Activated gamma-delta T cell treated with anti-CD3 and anti-CD28 coated beads, Interleukin-2, amount 50 U/mL, for 16 hours (primary cell): Measurements from ENCODE around the gene PLPP3.

ENCODE experiments used
- DNase-seq: peaks from one replicate; pipeline ENCODE4 v3.0.0-alpha.2; 2020; ENCODE audit warnings: low read depth

The PLPP3 gene

GRCh38 chr1:56547977-56548376 lies 31.4 kb downstream of the PLPP3 start:
- no peak for DNase-seq

GRCh38 chr1:56547473-56547872 lies 31.9 kb downstream of the PLPP3 start:
- DNase-seq = no peak

DNA sequence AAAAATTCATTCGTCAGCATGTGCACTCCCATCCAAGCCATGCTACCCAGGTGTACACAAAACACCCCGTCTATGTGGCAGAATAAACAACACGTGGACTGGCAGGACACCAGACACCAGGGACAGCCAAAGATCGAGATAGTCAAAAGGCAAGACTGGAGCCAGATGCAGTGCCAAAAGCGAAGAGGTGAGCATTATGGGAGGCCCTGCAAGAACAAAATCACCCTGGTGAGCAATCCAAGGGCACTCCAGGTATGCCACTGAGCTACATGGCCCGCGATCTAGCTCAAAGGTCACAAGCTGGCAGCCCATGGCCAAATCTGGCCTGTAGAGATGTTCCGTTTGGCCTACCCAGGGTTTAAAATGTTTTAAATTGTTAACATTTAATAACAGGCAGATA lies 33.7 kb downstream of the PLPP3 start:
- no peak for DNase-seq

- no peak for DNase-seq
Observed at GRCh38 chr1:56543783-56544612, 35.4 kb downstream of the PLPP3 start.

GRCh38 chr1:56542651-56543050 lies 36.7 kb downstream of the PLPP3 start:
- DNase-seq = no peak

- DNase-seq = no peak
Observed at GRCh38 chr1:56541408-56541807, 38.0 kb downstream of the PLPP3 start.

- DNase-seq = no peak
Observed at GRCh38 chr1:56540467-56540866, 38.9 kb downstream of the PLPP3 start.

DNA sequence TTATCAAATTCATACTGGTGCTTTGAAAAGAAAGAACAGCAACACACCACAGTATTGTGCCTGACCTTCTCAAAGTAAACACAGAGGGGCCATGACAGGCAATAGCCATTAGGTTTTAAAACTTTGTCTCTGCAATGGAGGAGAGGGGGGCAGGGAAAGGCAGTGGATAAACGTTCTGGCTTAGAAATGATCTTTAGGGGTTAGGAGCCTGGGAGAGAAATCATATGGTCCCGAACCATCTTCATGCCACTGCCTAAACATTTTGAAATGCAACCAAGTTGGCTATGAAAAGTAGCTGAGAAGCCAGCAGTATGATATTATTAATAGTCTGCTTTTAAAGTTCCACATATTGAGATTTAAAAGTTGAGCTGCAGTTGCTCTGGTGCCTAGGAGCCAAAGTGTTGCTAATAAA lies 39.8 kb downstream of the PLPP3 start:
- DNase-seq = no peak

DNA sequence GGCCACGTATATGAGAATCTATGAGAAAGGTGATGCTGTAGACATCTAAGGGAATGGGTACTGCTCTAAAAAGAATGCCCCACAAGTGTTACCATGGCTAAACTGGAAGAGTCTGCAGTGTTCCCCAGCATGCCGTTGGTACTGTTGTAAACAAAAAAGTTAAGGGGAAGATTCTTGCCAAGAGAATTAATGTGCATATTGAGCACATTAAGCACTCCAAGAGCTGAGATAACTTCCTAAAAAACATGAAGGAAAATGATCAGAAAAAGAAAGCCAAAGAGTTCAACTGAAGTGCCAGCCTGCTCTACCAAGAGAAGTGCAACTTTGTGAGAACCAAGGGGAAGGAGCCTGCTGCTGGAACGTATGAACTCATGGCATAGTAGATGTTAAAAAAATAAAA lies 40.8 kb downstream of the PLPP3 start:
- no peak for DNase-seq

GRCh38 chr1:56537660-56538059 lies 41.7 kb downstream of the PLPP3 start:
- no peak for DNase-seq

- no peak for DNase-seq
Observed at GRCh38 chr1:56535939-56536338, 43.4 kb downstream of the PLPP3 start.

DNA sequence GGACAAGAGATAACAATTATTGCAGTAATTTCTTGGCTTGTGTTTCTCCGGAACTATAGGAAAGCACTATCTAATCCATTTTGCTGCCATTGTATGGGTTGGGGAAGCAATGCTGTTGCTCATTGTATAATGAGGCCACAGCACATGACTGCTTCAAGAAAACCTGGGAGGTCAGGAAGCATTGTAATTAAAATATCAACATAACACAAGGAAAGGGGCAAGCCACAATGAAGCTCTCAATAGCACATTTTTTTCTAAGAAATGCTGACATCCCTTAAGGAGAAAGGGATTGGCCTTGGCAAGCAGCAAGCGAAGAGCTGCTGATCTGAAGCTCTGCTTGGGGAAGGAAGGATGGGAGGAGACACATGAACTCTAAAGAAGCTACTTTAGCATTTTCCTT lies 44.0 kb downstream of the PLPP3 start:
- no peak for DNase-seq

DNA sequence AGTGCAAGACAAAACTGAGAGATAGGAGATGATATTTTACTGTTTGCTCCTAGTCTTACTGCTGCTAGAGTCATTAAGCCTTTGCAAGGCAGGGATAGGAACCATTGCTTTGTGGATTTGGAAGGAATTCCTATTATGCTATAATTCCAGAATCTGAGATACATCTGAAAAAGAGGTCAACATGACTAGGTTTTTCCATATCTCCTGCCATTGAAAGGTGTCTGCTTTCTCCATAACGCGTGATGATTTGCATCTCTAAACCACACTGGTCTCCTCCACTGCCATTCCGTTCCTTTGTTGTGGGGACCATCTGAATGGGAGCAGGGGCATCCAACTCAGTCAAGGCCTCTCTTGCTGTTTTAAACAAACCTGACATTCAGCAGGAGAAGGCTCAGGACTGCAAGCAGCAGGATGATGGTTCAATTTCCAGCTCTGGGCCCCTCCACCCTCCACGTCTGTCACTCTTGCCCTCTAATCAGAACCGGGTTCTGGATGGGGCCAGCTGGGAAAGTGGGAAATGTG lies 45.2 kb downstream of the PLPP3 start:
- no peak for DNase-seq

DNA sequence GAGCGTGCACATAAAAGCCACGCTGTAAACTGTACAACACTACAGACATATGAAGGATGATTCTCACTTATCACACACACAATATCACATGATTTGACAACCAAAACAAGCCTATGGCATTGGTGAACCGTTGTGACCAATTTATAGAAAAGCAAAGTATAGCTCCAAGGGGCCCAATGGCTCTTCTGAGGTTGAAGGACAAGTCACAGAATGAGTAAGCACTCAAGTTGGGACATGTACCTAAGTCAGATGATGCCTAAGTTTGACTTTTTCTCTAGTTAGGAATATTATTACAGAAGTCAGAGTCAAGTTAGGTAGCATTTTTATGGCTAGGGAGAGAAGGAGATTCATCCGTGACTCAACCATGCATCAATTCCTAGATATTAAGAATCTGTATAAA lies 45.7 kb downstream of the PLPP3 start:
- no peak for DNase-seq

GRCh38 chr1:56533197-56533596 lies 46.2 kb downstream of the PLPP3 start:
- no peak for DNase-seq

DNA sequence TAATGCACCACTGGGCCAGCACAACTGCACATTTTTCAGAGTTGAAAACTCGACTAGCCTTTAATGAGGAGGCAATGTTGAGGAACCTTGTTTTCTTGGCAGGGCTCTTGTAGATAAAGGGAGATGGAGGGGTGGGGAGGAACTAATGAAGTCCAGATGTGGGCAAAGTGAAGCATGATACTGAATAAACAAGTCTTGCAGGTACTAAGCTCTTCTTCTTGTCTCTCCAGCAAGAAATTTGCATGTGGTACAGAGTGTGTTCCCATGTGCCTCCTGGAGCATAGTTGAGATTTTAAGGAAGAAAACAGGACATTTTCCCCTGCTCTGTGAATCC lies 47.0 kb downstream of the PLPP3 start:
- no peak for DNase-seq

DNA sequence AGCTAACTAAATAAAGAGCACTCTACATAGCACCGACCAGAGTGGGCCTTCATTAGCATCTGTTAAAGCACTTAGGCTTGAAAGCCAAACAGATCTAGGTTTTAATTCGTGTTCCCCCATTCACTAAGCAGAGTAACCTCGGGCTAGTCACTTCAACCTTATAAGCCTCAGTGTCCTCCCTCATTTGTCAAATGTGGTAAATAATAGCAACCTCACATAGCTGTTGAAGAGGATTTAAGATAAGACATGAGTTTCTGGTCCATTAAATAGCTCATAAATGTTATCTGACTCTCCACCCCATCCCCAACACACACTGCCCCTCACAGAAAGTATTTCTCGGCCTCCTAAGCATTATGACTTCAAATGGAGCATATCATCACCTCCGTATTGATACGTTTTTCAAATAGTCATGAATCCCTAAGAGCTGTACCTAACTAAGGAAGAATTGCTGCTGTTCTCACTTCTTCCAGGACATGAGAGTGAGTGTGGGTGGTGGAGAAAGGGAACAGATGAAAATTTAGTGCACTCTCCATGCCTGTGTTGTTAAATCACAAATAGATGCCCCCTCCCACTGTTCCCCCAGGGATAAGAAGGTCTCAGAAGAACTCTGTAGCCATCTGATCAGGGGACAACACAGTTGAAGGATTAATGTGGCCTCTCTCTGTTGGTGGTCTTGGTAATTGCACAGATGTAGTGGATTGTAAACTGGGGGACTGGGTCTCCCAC lies 47.6 kb downstream of the PLPP3 start:
- DNase-seq = no peak

DNA sequence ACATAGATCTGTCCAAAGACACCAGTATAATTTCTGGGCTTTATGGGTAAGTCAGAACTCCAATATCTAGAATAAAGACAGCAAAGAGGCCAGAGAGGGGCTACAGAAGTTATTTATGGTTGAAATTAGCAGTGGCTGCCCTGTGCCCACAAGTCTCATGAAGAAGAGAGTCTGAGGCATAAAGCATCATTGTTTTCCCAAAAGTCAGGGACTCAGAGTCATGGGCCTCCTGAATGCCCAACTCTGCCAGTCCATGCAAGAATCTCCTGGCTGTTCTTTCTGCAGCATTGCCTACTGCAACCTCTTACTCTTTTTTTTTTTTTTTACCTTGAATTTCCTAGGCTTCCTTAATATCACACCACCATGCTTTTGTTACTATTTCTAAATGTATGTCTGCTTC lies 49.6 kb downstream of the PLPP3 start:
- no peak for DNase-seq

DNA sequence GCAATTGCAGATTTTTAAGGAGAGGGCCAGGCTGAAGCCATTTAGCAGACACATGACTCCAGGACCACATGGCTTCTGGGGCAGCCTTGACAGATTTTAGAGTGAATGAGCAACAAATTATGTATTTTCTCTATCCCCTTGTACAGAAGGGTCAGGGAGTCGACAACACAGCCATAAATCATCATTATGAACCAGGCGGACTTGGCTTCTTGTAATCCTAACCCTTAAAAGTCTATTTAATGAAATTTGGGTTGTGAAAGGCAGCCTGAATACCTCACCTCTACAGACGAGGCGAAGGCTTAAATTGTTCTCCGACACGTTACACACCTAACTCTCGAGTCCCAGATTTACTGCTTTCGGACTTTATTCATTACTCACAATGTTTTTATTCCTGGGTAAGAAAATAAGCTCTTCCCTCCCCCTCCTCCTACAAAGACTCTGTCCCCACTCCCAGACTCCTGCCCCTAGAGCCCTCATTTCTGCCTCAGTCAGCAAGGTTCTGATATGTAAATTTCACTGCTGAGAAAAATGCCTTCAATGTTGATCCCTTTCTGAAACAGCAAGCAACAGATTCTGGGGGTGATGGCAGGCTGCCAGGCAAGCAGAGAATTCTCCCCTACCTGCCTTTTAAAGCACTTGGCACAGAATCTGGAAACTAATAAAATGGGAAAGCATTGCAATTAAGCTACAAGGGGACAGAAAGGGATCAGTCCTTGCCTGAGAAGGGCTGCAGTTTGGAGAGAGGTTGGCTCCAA lies 51.6 kb downstream of the PLPP3 start:
- no peak for DNase-seq

DNA sequence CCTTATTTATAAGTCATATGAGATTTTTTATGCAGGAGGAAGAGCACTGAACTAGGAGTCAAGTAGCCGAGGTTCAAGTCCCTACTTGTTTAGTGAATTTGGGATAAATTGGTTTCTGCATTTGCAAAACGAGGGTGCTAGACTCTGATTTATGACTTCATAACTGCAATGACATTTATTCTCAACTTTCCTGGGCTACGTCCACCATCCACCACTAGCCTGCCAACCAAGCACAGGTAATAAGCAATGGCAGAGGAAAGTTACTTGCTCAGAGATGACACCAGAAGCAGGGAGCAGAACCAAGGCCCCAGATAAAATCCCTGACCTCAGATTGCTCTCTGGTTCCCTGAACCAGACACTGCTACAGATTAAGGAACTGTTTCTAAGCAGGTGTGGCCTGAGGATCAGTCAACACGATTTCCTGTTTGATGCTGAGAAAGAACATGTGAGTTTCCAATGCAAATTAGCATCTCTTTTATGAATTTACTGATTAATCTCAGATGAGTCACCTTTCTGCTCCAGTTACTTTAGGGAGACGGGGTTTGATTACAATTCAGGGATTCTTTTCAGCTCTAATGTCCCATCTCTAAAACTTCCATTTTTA lies 52.7 kb downstream of the PLPP3 start:
- no peak for DNase-seq

DNA sequence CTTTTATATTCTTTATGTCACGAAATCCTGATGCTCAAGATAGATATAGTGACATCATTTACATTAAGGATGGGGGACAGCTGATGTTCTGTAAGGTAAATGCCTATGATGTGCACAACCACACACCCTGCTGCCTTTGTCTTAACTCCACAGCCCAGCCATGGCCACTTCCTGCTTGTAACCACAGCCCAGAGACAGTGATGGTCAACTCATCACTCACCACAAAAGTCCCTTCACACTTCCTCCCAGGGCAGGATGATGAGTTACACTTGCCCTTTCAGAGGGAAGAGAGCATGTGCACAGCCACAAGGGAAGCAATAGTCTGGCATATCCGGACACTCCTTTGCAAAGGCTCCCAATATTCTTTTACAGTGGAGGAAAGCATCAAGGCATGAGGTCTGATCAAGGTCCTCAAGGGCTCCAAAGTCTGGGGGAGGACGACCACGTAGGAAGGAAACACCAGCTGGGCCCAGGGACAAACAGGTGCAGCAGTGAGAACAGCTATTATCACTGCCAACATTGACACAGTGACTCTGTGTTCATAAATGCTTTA lies 53.8 kb downstream of the PLPP3 start:
- DNase-seq = no peak

- DNase-seq = no peak
Observed at GRCh38 chr1:56524263-56524662, 55.1 kb downstream of the PLPP3 start.
